Esophagus squamous epithelium (tissue), 5 donors: ENCODE data around the gene BLOC1S1. TPM values are rescaled to one million over a fixed set of nuclear protein-coding genes. Genes with fewer than 3 reads are reported as not detected.

Source experiments
- DNase-seq: peaks from one replicate; lab custom pipeline; 2025; lab: John Stamatoyannopoulos, UW
- H3K27ac ChIP-seq, 4 donors: fragments of 200-600 bp; sonication (generic); one replicate each; pipeline ENCODE4 v1.5.1; 2016 to 2019; ENCODE audit warnings: mild to moderate bottlenecking in 1 of 4
- H3K27me3 ChIP-seq, 4 donors: fragments of 200-600 bp; sonication (generic); 1 replicate in 3 of 4; 2 replicates in 1 of 4; pipeline versions ENCODE4 v1.5.1 to v1.6.0; 2017 to 2021; ENCODE audit warnings: antibody characterized with exemption in 1 of 4
- H3K36me3 ChIP-seq, 3 donors: fragments of 200-600 bp; sonication (generic); one replicate each; pipeline ENCODE4 v1.5.1; 2016 to 2019
- H3K4me1 ChIP-seq, 3 donors: fragments of 200-600 bp; sonication (generic); one replicate each; pipeline ENCODE4 v1.5.1; 2017 to 2019
- H3K4me3 ChIP-seq, 4 donors: fragments of 200-600 bp; sonication (generic); 1 replicate in 3 of 4; 2 replicates in 1 of 4; pipeline ENCODE4 v1.5.1; 2016 to 2019; ENCODE audit warnings: mild to moderate bottlenecking in 2 of 4, moderate library complexity in 1 of 4
- H3K9me3 ChIP-seq, 3 donors: fragments of 200-600 bp; sonication (generic); one replicate each; pipeline ENCODE4 v1.5.1; 2016 to 2019
- CTCF ChIP-seq, 6 experiments: fragments of 450-650 bp in 4 of 6; fragments of 200-600 bp in 2 of 6; sonication (generic) in 2 of 6; IDR thresholded peaks; one replicate each; pipeline ENCODE4 v1.5.1; 2016 to 2019; ENCODE audit warnings: antibody characterized with exemption in 6 of 6, mild to moderate bottlenecking in 4 of 6, moderate library complexity in 4 of 6
- POLR2A ChIP-seq, 4 donors: fragments of 450-650 bp; IDR thresholded peaks; one replicate each; pipeline ENCODE4 v1.6.1; 2017; ENCODE audit warnings: antibody characterized with exemption in 4 of 4, mild to moderate bottlenecking in 4 of 4, moderate library complexity in 3 of 4
- WGBS, 2 donors: methylation state at CpG; one replicate each; pipeline ENCODE4 v1.1.5; 2018; 5-methylcytosine and 5-hydroxymethylcytosine counted together
- intact Hi-C: fragments of 100-400 bp; cut with DNase I; formaldehyde crosslinking; loops from one replicate; pipeline ENCODE4 v1.15.0; 2022
- total RNA-seq, 4 donors: library from RNA; depleted of rRNA; stranded (reverse); fragments of >200 nt; gene quantifications; one replicate each; pipeline ENCODE4 v1.1.0, GENCODE V29; 2016
- donor health status: DM: yes; HTN: yes; CAD: no.

BLOC1S1 gene
- total RNA-seq, 4 donors from 2014 or later = 117 to 211 (median 178) TPM

- no peak overlapping the region for H3K4me3 ChIP-seq
- no peak for DNase-seq
- TF ChIP-seq POLR2A (IDR thresholded peaks at IDR 0.05) (no peak), CTCF (IDR thresholded peaks at IDR 0.05) (peak; percentile 36 to 67 (median 54))
- peak overlapping the region in 3 of 4 donors; percentile 52 to 98 (median 63) for H3K27ac ChIP-seq
- H3K4me1 ChIP-seq = peaks cover 37 to 92% (median 67%) of the 10 kb centered on the region in 3 donors
- peaks cover 9 to 44% (median 23%) of the 10 kb centered on the region in 3 donors for H3K36me3 ChIP-seq
- no peaks in the 10 kb centered on the region for H3K9me3 ChIP-seq
- 26 to 27% methylated on average over 7 to 10 of the region's 11 CpGs for WGBS, 2 donors
- no peaks in the 10 kb centered on the region for H3K27me3 ChIP-seq
- intact Hi-C loops = no loop called here
These were observed 8.5 kb downstream of the BLOC1S1 start for GRCh38 chr12:55724226-55724939.

GRCh38 chr12:55724940-55725309, 9.1 kb downstream of the BLOC1S1 start:
- Histone ChIP-seq H3K4me1 (peaks cover 34 to 92% (median 62%) of the 10 kb centered on the region in 3 donors), H3K27ac (peak overlapping the region in 3 of 4 donors; percentile 52 to 98 (median 63)), H3K4me3 (no peak overlapping the region), H3K36me3 (peaks cover 9 to 44% (median 23%) of the 10 kb centered on the region in 3 donors), H3K9me3 (no peaks in the 10 kb centered on the region), H3K27me3 (no peaks in the 10 kb centered on the region)
- 62 to 63% methylated on average over 3 of the region's 3 CpGs for WGBS, 2 donors
- DNase-seq = no peak
- intact Hi-C loops = no loop called here
- TF ChIP-seq POLR2A (IDR thresholded peaks at IDR 0.05) (no peak), CTCF (IDR thresholded peaks at IDR 0.05) (no peak)

- TF ChIP-seq CTCF (IDR thresholded peaks at IDR 0.05) (no peak), POLR2A (IDR thresholded peaks at IDR 0.05) (no peak)
- Histone ChIP-seq H3K27ac (peak overlapping the region in 3 of 4 donors; percentile 13 to 96 (median 38)), H3K4me1 (peaks cover 34 to 92% (median 62%) of the 10 kb centered on the region in 3 donors), H3K4me3 (no peak overlapping the region), H3K9me3 (no peaks in the 10 kb centered on the region), H3K36me3 (peaks cover 9 to 44% (median 23%) of the 10 kb centered on the region in 3 donors), H3K27me3 (no peaks in the 10 kb centered on the region)
- intact Hi-C loops = no loop called here
- DNase-seq = no peak
- WGBS, 2 donors = 49 to 68% methylated on average over 3 of the region's 3 CpGs
These were observed 9.7 kb downstream of the BLOC1S1 start for GRCh38 chr12:55725556-55725955.

GRCh38 chr12:55726971-55727370, 11.1 kb downstream of the BLOC1S1 start:
- intact Hi-C loops = no loop called here
- peaks cover 33 to 92% (median 55%) of the 10 kb centered on the region in 3 donors for H3K4me1 ChIP-seq
- peaks cover 9 to 44% (median 23%) of the 10 kb centered on the region in 3 donors for H3K36me3 ChIP-seq
- 53 to 66% methylated on average over 3 to 10 of the region's 10 CpGs for WGBS, 2 donors
- no peak for TF ChIP-seq POLR2A (IDR thresholded peaks at IDR 0.05)
- no peak for DNase-seq
- H3K27ac ChIP-seq = peak overlapping the region; percentile 94 to 100 (median 96)
- H3K27me3 ChIP-seq = no peaks in the 10 kb centered on the region
- no peaks in the 10 kb centered on the region for H3K9me3 ChIP-seq
- peak overlapping the region in 3 of 4 donors; percentile 75 to 94 (median 91) for H3K4me3 ChIP-seq

GRCh38 chr12:55727643-55728185, 11.9 kb downstream of the BLOC1S1 start:
- Histone ChIP-seq H3K4me3 (peak overlapping the region; percentile 75 to 94 (median 85)), H3K9me3 (no peaks in the 10 kb centered on the region), H3K4me1 (peaks cover 33 to 89% (median 54%) of the 10 kb centered on the region in 3 donors), H3K27me3 (no peaks in the 10 kb centered on the region), H3K27ac (peak overlapping the region; percentile 94 to 100 (median 96)), H3K36me3 (peaks cover 9 to 44% (median 23%) of the 10 kb centered on the region in 3 donors)
- TF ChIP-seq POLR2A (IDR thresholded peaks at IDR 0.05) (no peak), CTCF (IDR thresholded peaks at IDR 0.05) (no peak)
- 13 to 22% methylated on average over 7 to 9 of the region's 9 CpGs for WGBS, 2 donors
- intact Hi-C loops = no loop called here
- no peak for DNase-seq
